ENCODE data around the gene SEH1L.

The SEH1L gene

GRCh38 chr18:13022644-13023043 lies 74.8 kb downstream of the SEH1L start:
- no peak overlapping the region for H3K9ac ChIP-seq (ENCODE audit: low read depth, low read length)

GRCh38 chr18:13025233-13025632 lies 77.4 kb downstream of the SEH1L start:
- Histone ChIP-seq H3K9ac (ENCODE audit: low read depth, low read length) (no peak overlapping the region), H3K4me1 (ENCODE audit: control insufficient read depth, insufficient read depth, low read length) (peaks cover 9% of the 10 kb centered on the region), H3K4me2 (ENCODE audit: low read length) (no peak overlapping the region), H3K4me3 (ENCODE audit: low read length) (no peak overlapping the region), H3K36me3 (ENCODE audit: insufficient read depth, low read length) (peaks cover 33% of the 10 kb centered on the region), H3K9me3 (replicated peaks; ENCODE audit: low read length) (no peaks in the 10 kb centered on the region), H3K27me3 (ENCODE audit: control insufficient read depth, insufficient read depth, low read length) (no peaks in the 10 kb centered on the region)

More at GRCh38 chr18:13022644-13023043, 74.8 kb downstream of the SEH1L start:
- Histone ChIP-seq H3K9me3 (replicated peaks; ENCODE audit: low read length) (no peaks in the 10 kb centered on the region), H3K36me3 (ENCODE audit: insufficient read depth, low read length) (peaks cover 33% of the 10 kb centered on the region), H3K4me1 (ENCODE audit: control insufficient read depth, insufficient read depth, low read length) (peaks cover 9% of the 10 kb centered on the region), H3K4me2 (ENCODE audit: low read length) (no peak overlapping the region), H3K27me3 (ENCODE audit: control insufficient read depth, insufficient read depth, low read length) (no peaks in the 10 kb centered on the region), H3K4me3 (ENCODE audit: low read length) (no peak overlapping the region)

- Histone ChIP-seq H3K36me3 (ENCODE audit: insufficient read depth, low read length) (peaks cover 38% of the 10 kb centered on the region), H3K27me3 (ENCODE audit: control insufficient read depth, insufficient read depth, low read length) (no peaks in the 10 kb centered on the region), H3K9ac (ENCODE audit: low read depth, low read length) (no peak overlapping the region)
Measured at GRCh38 chr18:13026583-13027270, 78.9 kb downstream of the SEH1L start.

GRCh38 chr18:13028869-13029268 lies 81.1 kb downstream of the SEH1L start:
- H3K4me2 ChIP-seq (ENCODE audit: low read length), result no peak overlapping the region
- H3K36me3 ChIP-seq (ENCODE audit: insufficient read depth, low read length), result peaks cover 49% of the 10 kb centered on the region
- peaks cover 9% of the 10 kb centered on the region for H3K4me1 ChIP-seq (ENCODE audit: control insufficient read depth, insufficient read depth, low read length)
- H3K27me3 ChIP-seq (ENCODE audit: control insufficient read depth, insufficient read depth, low read length), result no peaks in the 10 kb centered on the region
- H3K9ac ChIP-seq (ENCODE audit: low read depth, low read length), result no peak overlapping the region
- no peak overlapping the region for H3K4me3 ChIP-seq (ENCODE audit: low read length)
- no peaks in the 10 kb centered on the region for H3K9me3 ChIP-seq (replicated peaks; ENCODE audit: low read length)

More at GRCh38 chr18:13026583-13027270, 78.9 kb downstream of the SEH1L start:
- Histone ChIP-seq H3K4me1 (ENCODE audit: control insufficient read depth, insufficient read depth, low read length) (peaks cover 9% of the 10 kb centered on the region), H3K9me3 (replicated peaks; ENCODE audit: low read length) (no peaks in the 10 kb centered on the region), H3K4me2 (ENCODE audit: low read length) (no peak overlapping the region), H3K4me3 (ENCODE audit: low read length) (no peak overlapping the region)

GRCh38 chr18:13032173-13032572 lies 84.4 kb downstream of the SEH1L start:
- H3K4me3 ChIP-seq (ENCODE audit: low read length), result no peak overlapping the region
- no peaks in the 10 kb centered on the region for H3K27me3 ChIP-seq (ENCODE audit: control insufficient read depth, insufficient read depth, low read length)
- no peak overlapping the region for H3K4me2 ChIP-seq (ENCODE audit: low read length)
- H3K36me3 ChIP-seq (ENCODE audit: insufficient read depth, low read length), result peaks cover 52% of the 10 kb centered on the region
- H3K4me1 ChIP-seq (ENCODE audit: control insufficient read depth, insufficient read depth, low read length), result peaks cover 8% of the 10 kb centered on the region
- H3K9ac ChIP-seq (ENCODE audit: low read depth, low read length), result no peak overlapping the region
- H3K9me3 ChIP-seq (replicated peaks; ENCODE audit: low read length), result no peaks in the 10 kb centered on the region

- no peak overlapping the region for H3K4me2 ChIP-seq (ENCODE audit: low read length)
- no peaks in the 10 kb centered on the region for H3K9me3 ChIP-seq (replicated peaks; ENCODE audit: low read length)
- no peak overlapping the region for H3K9ac ChIP-seq (ENCODE audit: low read depth, low read length)
- peaks cover 42% of the 10 kb centered on the region for H3K36me3 ChIP-seq (ENCODE audit: insufficient read depth, low read length)
- H3K4me3 ChIP-seq (ENCODE audit: low read length), result no peak overlapping the region
- peaks cover 10% of the 10 kb centered on the region for H3K4me1 ChIP-seq (ENCODE audit: control insufficient read depth, insufficient read depth, low read length)
- no peaks in the 10 kb centered on the region for H3K27me3 ChIP-seq (ENCODE audit: control insufficient read depth, insufficient read depth, low read length)
Measured at GRCh38 chr18:13035249-13035914, 87.6 kb downstream of the SEH1L start.

- no peak overlapping the region for H3K4me2 ChIP-seq (ENCODE audit: low read length)
- no peak overlapping the region for H3K4me3 ChIP-seq (ENCODE audit: low read length)
- no peak overlapping the region for H3K9ac ChIP-seq (ENCODE audit: low read depth, low read length)
- H3K4me1 ChIP-seq (ENCODE audit: control insufficient read depth, insufficient read depth, low read length), result peaks cover 10% of the 10 kb centered on the region
- H3K27me3 ChIP-seq (ENCODE audit: control insufficient read depth, insufficient read depth, low read length), result no peaks in the 10 kb centered on the region
- peaks cover 32% of the 10 kb centered on the region for H3K36me3 ChIP-seq (ENCODE audit: insufficient read depth, low read length)
- H3K9me3 ChIP-seq (replicated peaks; ENCODE audit: low read length), result no peaks in the 10 kb centered on the region
Measured at GRCh38 chr18:13036622-13037320, 89.0 kb downstream of the SEH1L start.

Measured in skeletal muscle satellite cell (primary cell).